ENCODE measurements around the gene LDAH.

LDAH gene

GRCh38 chr2:20704886-20705285 is 118.0 kb downstream of the LDAH start:
- TF ChIP-seq JUND (IDR thresholded peaks at IDR 0.05; ENCODE audit: low read depth) = no peak
- no peak for DNase-seq (ENCODE audit: low read depth in 1 of 2, low spot score in 1 of 2)
- in situ Hi-C loops (cut with HindIII; ENCODE audit: low pct_unique_long_range_greater_than_20kb, low sequenced_read_pairs) = no loop called here

- TF ChIP-seq JUND (IDR thresholded peaks at IDR 0.05; ENCODE audit: low read depth) = no peak
- in situ Hi-C loops (cut with HindIII; ENCODE audit: low pct_unique_long_range_greater_than_20kb, low sequenced_read_pairs) = no loop called here
- no peak for DNase-seq (ENCODE audit: low read depth in 1 of 2, low spot score in 1 of 2)
Measured at GRCh38 chr2:20702563-20702962, 120.3 kb downstream of the LDAH start.

DNA sequence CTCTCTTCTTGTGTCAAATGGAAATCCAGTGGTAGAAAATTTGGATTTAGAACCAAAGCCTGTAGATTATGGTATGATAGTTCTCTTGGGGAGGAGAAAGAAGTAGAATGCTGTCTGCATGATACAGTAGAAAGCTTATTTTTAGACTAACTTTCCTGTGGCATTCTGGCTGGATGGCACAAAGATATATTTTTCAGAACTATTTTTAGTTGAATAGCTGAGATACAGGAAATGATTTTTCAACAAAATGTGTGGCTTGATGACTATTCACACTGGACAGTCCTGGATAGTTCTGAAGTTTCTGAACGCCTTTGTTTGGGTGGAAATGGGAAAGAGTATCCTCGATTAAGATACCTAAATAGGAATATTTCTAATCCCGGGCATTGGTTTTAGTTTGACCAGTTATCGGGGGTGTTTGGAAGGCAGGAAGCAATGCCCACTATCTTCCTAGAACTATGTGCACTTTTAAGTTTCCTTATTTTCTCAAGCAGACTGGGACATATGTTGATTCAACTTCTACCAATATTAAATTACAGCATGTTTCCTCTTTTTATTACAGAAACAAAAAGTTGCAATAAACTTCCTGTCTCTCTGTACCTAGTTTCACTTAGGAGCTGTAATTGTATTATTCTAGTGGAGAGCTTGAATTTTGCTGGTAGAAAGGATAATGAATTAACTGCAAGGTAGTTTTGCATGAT is 123.8 kb downstream of the LDAH start:
- no peak for TF ChIP-seq JUND (IDR thresholded peaks at IDR 0.05; ENCODE audit: low read depth)
- DNase-seq (ENCODE audit: low read depth in 1 of 2, low spot score in 1 of 2) = no peak
- in situ Hi-C loops (cut with HindIII; ENCODE audit: low pct_unique_long_range_greater_than_20kb, low sequenced_read_pairs) = no loop called here

DNA sequence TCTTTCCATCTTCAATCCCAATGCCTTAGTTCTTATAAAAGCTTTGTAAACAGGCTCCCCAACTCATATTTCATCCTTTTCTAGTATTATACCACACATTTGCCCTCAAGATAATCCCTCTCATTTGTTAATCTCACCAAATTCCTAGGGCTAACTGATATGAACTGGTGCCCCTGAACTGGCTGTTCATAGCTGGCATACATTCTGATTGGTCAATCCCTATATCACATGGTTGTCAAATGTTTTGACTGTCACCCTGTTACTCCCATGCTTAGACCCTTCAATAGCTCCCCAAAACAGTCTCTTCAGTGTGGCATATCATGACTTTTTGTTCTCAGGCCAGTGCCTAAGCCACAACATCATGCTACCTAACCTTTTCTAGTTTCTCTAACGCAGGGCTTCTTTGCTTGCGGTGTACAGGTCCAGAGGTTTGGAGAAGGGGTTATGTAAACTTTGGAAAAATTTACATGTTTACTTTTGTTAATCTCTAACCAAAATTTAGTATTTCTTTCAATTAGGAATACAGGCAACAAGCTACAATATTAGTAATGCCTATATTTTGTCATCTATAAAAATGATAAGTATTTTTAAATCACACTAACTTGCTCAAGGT is 125.5 kb downstream of the LDAH start:
- no peak for DNase-seq (ENCODE audit: low read depth in 1 of 2, low spot score in 1 of 2)
- in situ Hi-C loops (cut with HindIII; ENCODE audit: low pct_unique_long_range_greater_than_20kb, low sequenced_read_pairs) = no loop called here
- TF ChIP-seq JUND (IDR thresholded peaks at IDR 0.05; ENCODE audit: low read depth) = no peak

- in situ Hi-C loops (cut with HindIII; ENCODE audit: low pct_unique_long_range_greater_than_20kb, low sequenced_read_pairs) = no loop called here
- no peak for DNase-seq (ENCODE audit: low read depth in 1 of 2, low spot score in 1 of 2)
- no peak for TF ChIP-seq JUND (IDR thresholded peaks at IDR 0.05; ENCODE audit: low read depth)
Measured at GRCh38 chr2:20696366-20696765, 126.5 kb downstream of the LDAH start.

- TF ChIP-seq JUND (IDR thresholded peaks at IDR 0.05; ENCODE audit: low read depth) = no peak
- in situ Hi-C loops (cut with HindIII; ENCODE audit: low pct_unique_long_range_greater_than_20kb, low sequenced_read_pairs) = no loop called here
- no peak for DNase-seq (ENCODE audit: low read depth in 1 of 2, low spot score in 1 of 2)
Measured at GRCh38 chr2:20693317-20693716, 129.6 kb downstream of the LDAH start.

DNA sequence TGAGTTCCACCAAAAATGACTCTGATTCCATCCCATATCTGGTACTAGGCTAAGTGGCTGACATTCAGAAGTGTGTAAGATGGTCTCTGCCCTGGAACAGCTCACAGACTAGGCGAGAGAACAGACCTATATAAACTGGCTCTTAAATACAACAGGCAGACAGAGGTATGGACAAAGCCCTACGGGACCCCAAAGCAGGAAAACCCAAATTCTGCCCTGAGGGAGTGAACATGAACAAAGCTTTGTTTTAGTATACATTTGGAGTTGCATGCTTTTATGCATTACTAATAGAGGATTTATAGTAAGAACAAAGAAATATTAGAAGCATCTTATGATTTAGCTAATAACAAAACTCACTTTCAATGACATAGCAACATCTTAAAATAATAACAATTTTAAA is 130.8 kb downstream of the LDAH start:
- TF ChIP-seq JUND (IDR thresholded peaks at IDR 0.05; ENCODE audit: low read depth) = no peak
- in situ Hi-C loops (cut with HindIII; ENCODE audit: low pct_unique_long_range_greater_than_20kb, low sequenced_read_pairs) = no loop called here
- no peak for DNase-seq (ENCODE audit: low read depth in 1 of 2, low spot score in 1 of 2)

DNA sequence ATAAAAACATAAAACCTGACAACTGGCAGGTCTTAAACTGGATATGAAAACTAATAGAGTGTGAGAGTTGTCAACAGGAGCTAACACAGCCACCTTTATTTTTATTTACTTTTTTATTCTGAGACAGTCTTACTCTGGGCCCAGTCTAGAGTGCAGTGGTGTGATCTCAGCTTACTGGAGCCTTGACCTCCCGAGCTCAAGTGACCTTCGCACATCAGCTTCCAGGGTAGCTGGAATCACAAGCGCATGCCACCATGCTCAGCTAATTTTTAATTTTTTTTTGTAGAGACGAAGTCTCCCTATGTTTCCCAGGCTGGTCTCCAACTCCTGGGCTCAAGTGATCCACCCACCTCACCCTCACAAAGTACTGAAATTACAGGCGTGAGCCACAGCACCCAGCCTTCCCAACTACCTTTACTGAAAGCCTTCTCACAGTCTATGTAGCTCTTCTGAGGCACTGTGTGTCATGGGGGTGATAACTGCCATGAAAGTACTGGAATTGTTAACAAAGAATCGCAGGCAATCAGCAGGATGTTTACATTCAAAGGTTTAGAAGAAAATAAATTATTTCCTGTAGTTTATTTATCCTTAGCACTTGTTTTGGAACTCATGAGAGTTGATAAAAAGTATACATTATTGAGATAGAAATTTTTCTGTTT is 131.7 kb downstream of the LDAH start:
- no peak for TF ChIP-seq JUND (IDR thresholded peaks at IDR 0.05; ENCODE audit: low read depth)
- in situ Hi-C loops (cut with HindIII; ENCODE audit: low pct_unique_long_range_greater_than_20kb, low sequenced_read_pairs) = no loop called here
- no peak for DNase-seq (ENCODE audit: low read depth in 1 of 2, low spot score in 1 of 2)

DNA sequence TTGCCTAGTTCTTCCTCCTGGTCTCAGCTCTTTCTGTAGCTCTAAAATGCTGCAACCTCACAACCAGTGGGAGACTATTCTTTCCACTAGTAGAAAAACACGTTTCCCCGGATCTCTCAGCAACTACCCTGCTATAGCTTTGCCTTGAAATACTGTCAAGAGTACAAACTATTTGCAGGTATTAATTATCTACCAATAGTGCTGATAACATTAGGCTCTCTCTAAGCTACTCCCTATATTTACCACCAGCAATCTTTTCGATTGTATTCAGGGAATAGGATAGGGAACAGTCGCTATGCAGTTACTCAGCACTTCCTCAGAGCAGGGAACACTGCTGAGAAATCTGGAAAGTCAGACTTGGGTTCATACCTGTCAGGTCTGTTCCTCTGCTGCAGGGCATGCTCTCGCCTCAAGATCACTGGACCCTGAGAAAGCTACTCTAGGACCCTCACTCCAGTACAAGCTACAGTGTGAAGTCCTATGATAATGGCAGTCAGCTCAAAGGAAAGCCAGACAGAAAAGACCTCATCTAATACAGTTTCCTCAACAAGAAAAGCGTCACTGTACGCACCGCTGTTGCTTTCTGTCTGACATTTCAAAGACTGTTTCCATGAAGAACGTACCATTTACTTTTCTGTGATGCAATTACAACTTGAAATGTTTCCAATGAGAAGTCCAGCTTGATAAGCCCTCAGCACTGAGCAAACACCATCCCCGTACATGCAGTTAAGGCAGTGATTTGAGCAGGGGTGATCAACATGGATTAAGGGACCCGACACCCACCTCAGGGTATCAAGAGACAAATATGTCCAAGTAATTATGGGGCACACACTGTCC is 133.3 kb downstream of the LDAH start:
- no peak for DNase-seq (ENCODE audit: low read depth in 1 of 2, low spot score in 1 of 2)
- in situ Hi-C loops (cut with HindIII; ENCODE audit: low pct_unique_long_range_greater_than_20kb, low sequenced_read_pairs) = no loop called here
- TF ChIP-seq JUND (IDR thresholded peaks at IDR 0.05; ENCODE audit: low read depth) = no peak

GRCh38 chr2:20687260-20687832 is 135.6 kb downstream of the LDAH start:
- DNase-seq (ENCODE audit: low read depth in 1 of 2, low spot score in 1 of 2) = no peak
- TF ChIP-seq JUND (IDR thresholded peaks at IDR 0.05; ENCODE audit: low read depth) = no peak
- in situ Hi-C loops (cut with HindIII; ENCODE audit: low pct_unique_long_range_greater_than_20kb, low sequenced_read_pairs) = no loop called here

GRCh38 chr2:20684581-20685063 is 138.3 kb downstream of the LDAH start:
- in situ Hi-C loops (cut with HindIII; ENCODE audit: low pct_unique_long_range_greater_than_20kb, low sequenced_read_pairs) = no loop called here
- DNase-seq (ENCODE audit: low read depth in 1 of 2, low spot score in 1 of 2) = no peak
- TF ChIP-seq JUND (IDR thresholded peaks at IDR 0.05; ENCODE audit: low read depth) = no peak
